Iris pigment epithelial cell (primary cell): ENCODE results near the gene SRD5A3.
"Not testable (repeated sequence)": the region's sequence is repeated elsewhere in the genome, so short reads cannot be mapped to it uniquely, and the experiment has no call there.

Experiments
- DNase-seq: peaks from one replicate; pipeline ENCODE4 v3.0.0-alpha.2; 2011; ENCODE audit warnings: low read depth

The SRD5A3 gene

DNA sequence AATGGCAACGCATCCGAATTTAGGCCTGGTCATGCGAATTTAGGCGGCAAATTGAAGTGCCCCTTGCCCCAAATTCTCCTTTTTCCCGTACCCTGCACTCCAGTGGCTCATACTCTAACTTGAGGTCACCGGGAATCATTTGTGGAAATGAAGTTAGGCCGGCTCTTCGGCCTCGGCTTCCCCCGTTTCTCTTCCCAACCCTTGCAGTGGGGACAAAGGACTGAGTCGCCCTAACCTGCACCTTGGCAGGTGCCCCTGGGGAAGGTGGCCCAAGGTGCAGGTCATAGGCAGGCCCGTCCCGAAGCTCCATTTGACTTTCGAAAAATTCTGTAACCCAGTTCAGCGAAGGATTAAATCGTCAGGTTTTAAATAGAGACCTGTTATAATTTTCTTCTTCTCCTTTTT is 811 bp downstream of the SRD5A3 start:
- DNase-seq: no peak

DNA sequence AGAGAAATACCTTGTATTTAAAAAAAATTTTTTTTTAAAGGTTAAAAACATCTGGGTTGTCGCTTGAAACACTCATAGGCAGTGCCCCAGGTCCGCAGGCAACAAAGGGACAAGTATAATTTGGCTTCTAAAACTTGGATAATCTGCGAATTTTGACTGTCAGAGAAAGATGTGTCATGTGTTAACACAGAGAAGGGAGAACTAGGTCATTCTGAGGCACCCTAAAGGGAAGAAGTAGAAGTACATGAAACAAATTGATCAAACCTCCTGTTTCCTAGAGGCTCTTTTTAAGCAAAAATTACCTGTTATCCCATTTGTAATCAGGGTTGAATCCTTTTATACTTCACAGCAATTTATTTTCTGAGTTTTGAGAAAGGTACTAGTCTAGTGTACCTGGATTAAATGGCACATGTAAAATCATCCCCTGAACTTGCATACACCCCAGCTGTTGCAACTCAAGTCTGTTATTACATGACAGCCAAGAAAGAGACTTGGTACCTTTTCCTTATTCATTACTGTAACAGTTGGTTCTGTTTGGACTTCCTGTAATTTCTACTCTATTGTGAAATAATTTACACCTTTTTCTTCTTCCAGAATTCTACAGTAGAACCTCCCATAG is 1.7 kb downstream of the SRD5A3 start:
- no peak for DNase-seq

DNA sequence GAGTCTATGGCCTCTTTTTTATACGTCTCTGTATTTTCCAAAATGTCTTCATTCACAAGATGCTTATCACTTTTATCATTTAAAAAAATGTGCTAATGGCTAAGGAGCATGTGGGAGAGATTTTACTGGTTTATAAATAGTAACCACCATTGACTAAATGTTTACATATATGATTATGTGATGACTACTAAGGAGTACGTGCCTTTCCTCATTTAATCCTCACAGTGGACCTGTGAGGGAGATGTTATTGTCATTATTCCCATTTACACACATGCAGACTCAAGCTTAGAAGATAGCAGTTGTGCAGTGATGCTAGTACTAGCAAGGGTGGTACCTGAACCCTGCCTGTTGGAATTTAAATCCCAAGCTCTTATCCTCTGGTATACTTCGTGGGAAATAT is 2.4 kb downstream of the SRD5A3 start:
- DNase-seq: peak; percentile 28

DNA sequence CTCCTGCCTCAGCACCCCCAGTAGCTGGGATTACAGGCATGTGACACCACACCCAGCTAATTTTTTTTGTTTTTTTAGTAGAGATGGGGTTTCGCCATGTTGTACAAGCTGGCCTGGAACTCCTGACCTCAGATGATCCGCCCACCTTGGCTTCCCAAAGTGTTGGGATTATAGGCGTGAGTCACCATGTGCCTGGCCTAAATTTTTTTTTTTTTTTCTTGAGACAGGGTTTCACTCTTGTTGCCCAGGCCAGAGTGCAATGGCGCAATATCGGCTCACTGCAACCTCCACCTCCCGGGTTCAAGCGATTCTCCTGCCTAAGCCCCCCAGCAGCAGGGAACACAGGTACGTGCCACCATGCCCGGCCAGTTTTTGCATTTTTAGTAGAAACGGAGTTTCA is 4.8 kb downstream of the SRD5A3 start:
- DNase-seq: peak; percentile 54

DNA sequence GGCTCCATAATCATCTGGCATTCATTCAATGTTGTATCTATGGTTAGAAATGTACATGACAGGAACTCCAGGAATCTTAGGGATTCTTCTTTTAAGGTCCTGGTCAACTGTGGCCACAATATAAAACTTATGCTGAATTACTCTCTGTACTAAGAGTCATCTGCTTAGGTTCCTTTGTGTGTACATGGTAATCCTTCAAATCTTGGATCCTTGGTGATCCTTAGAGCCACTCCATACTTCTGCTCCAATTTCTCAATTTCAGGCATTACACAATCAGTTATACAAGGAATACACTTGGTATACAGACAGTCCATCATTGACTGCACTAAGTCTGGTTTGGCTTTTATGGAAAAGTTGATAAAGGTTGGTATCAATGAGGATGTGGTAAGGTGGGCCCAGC is 5.8 kb downstream of the SRD5A3 start:
- DNase-seq: no peak

DNA sequence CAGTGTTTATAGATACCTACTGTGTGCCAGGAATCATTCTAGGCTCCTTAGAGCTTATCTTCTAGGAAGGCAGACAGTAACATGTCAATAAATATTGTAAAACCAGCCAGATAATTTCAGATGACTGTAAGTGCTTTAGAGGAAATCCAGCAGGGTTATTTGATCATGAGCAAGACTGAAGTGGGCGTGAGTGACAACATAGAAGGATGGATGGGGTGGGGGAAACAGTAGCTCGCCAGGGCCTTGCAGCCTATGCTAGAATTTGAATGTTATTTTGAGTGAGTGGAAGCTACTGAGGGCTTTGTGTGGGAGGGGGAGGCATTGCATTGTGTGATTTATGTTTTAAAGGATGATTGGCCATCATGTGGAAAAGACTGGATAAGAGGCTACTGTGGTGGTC is 6.7 kb downstream of the SRD5A3 start:
- DNase-seq: no peak

DNA sequence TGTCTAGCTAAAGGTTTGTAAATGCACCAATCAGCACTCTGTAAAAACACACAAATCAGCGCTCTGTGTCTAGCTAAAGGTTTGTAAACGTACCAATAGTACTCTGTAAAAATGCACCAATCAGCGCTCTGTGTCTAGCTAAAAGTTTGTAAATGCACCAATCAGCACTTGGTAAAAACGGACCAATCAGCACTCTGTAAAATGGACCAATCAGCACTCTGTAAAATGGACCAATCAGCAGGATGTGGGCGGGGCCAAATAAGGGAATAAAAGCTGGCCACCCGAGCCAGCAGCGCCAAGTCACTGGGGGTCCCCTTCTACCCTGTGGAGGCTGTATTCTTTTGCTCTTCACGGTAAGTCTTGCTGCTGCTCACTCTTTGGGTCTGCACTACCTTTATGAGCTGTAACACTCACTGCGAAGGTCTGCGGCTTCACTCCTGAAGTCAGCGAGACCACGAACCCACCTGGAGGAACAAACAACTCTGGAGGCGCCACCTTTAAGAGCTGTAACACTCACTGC is 7.2 kb downstream of the SRD5A3 start:
- DNase-seq: not testable (repeated sequence)

DNA sequence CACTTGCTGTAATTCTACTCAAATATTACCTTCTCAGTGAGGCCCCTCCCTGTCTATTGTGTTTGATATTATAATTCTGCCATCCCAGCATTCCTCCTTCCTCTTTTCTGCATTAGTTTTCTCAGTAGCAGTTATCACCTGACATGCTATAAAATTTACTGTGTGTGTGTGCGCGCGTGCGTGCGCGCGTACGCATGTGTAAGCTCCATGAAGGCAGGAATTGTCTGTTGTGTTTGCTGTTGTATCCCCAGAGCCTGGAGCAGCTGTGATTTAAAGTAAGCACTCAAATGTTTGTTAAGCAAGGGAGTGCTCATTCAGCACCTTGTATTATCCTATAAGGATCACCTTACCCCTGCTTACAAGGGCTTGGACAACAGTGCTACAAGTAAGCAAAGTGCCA is 8.6 kb downstream of the SRD5A3 start:
- DNase-seq: no peak

DNA sequence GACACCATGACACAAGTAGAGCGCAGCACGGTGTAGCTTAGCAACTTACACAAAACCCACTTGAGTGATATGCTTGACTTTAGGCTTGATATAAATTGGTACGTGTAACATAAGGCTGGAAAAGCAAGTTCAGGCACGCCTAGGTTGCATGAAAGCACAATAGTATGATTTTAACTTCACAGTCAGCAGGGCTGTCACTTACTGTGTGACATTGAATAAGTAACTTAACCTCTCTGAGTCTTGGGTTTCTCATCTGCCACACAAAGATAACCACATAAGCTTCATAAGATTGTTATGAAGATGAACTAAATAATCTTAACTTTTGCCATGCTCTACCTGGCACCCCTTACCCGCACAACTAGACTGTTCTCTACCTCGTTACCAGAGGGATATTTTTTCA is 9.5 kb downstream of the SRD5A3 start:
- DNase-seq: no peak

DNA sequence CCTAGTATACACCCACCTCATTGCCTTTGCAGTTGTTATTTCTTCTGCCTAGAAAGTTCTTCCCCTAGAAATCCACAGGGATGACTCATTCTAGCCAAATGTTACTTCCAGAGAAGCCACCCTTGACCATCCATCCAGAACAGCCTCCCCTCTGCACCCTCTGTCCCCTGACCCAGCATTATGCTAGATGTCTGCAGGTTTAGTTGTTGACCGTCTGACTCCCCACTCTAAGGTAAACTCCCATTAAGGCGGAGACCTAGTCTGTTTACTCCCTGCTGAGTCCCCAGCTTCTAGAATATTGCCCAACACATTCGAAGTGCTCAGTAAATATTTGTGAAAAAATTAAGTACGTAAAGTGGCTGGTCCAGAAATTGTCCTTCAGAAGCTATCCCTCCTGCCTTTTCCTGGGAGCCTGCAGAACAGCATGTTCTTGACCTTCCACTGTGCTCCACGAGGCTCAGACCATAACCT is 11.0 kb downstream of the SRD5A3 start:
- DNase-seq: peak; percentile 55

DNA sequence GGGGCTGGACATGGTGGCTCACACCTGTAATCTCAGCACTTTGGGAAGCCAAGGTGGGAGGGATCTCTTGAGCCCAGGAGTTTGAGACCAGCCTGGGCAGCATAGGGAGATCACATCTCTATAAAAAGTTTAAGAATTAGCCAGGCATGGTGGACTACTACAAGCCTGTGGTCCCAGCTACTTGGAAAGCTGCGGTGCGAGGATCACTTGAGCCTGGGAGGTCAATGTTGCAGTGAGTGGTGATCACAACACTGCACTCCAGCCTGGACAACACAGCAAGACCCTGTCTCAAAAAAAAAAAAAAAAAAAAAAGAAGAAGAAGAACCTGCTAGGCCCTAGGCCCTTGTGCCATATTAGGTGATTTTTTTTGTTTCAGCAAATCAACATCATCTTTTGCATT is 12.2 kb downstream of the SRD5A3 start:
- no peak for DNase-seq

DNA sequence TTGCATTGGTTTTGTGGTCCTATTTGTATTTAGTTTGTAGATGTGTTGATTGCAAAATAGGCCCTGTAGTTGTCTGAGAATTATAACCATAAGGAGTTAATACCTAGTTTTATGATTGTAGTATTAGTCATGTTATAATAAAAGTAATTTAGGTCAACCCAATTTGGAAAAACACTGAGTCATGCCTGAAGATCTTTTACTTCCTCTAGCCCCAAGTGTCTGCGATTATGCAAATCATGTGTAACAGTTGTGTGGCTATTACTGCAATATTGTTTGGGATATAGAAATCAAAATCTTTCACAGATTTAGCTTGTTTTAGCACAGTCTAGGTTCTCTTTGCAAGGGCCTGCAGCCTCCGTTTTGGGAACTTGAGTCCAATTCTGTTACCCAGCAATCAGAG is 12.6 kb downstream of the SRD5A3 start:
- DNase-seq: peak; percentile 88

DNA sequence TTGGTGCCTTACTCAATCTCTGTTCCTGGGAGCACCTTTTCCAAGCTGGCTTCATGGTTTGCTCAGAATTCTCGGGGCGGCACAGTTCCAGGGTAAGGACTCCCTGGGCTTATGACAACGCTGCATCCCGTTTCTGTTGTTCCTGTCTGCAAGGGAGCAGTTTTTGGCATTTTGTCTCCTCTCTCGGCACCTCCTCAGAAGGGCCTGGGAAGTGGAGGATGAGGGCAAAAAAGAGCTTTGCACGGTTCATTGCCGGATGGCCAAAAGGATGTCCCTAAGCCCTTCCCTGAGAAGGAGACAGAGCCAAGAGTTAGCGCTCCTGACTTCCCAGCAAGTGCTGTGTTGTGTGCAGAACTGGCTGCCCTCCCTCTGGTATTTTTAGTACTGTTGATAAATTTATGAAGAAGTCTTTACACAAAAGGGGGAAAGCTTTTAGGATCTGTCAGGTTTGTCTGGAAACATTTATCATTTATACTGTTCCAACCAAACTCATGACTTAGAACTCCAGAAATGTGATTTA is 13.4 kb downstream of the SRD5A3 start:
- DNase-seq: no peak

DNA sequence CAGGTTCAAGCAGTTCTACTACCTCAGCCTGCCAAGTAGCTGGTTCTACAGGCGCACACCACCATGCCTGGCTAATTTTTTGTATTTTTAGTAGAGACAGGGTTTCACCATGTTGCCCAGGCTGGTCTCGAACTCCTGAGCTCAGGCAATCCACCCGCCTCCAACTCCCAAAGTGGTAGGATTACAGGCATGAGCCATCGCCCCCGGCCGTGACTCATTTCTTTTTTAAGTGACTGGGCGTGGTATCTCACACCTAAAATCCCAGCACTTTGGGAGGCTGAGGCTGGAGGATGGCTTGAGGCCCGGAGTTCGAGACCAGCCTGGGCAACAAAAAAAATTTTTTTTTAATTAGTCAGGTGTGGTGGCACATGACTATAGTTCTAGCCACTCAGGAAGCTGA is 16.9 kb downstream of the SRD5A3 start:
- DNase-seq: not testable (repeated sequence)

DNA sequence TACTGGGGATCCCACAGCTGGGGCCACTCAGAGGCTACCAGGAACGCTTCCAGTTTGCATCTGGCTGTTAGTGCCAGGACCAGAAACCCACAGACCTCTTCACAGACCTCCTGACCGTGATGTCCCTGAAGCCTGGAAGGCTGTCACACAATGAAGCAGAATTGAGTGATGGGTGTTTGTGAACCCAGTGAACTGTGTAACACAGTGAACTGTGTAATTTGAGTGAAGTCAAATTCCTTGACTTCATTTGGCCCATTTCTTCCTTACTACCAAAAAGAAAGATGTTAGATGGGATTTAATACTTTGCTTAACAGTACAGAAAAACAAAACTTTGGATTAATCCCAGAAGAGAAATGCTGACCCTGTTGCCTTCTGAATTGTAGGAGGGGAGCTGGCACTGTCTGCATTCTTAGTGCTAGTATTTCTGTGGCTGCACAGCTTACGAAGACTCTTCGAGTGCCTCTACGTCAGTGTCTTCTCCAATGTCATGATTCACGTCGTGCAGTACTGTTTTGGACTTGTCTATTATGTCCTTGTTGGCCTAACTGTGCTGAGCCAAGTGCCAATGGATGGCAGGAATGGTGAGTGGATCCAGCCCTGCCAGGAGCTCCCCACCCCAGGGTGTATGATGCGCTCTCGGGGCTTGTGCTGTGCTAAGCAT is 17.8 kb downstream of the SRD5A3 start:
- DNase-seq: no peak

DNA sequence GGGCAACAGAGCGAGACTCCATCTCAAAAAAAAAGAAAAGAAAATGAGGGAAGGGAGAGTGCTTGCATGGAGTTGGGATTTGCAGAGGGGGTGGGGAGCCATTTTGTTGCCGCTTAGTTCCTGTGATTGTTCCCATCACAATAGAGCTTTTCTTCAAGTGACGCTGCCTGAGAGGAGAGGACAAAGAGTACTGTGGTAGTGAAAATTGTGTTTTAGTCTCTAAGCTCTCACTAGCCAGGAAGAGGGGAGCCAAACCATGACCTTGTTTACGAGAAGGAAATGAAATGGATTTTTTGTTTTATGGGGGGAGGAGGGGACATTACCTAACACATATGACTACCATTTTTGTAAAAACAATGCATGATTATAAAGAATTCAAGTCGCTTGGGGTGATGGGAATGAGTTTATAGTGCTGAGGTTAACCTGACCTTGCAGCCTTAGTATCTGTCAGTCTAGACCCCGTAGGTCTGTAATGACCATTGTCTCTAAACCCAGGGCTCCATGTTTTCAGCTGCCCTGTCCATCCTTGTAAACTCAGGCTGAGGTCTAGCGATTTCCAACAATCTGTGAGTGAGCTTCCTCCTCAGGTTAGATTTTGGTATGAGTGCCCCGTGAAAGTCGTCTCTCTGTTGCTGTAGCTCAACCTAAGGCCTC is 18.8 kb downstream of the SRD5A3 start:
- DNase-seq: no peak

DNA sequence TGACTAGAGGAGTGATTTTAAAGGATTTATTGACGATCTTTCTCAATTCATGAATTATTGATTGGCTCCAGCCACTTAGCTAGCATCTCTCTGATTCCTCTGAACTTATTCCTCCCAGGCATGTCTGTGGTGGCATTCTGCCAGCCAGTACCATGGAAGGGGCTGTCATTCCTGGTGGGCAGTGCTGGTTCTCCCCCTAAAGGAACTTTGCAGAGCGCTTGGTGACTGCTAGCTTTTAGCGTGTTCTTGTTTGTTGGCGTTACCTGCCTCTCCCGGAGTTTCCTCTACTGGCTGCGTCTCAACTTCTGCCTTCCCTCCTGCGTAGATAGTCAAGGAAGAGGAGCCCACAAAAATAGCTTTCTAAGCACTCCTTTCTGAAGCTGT is 19.3 kb downstream of the SRD5A3 start:
- no peak for DNase-seq

DNA sequence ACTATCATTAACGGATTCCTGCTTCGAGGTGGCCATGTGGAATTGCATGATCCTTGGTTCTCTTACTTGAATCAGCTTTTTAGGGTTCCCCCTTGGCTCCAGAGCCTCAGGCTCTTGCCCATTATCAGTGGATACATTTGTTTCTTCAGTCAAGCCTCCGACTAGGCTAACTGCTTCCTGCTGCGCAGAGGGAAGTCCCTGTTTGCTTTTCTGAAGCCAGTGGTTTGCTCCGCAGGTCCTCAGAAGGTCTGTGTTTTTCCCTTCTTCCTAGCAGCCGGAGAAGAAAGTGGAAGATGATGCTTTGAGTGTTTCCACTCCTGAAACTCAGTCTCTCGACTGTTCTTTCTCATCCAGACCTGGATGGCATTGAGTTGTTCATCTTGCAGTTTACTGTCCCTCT is 20.6 kb downstream of the SRD5A3 start:
- no peak for DNase-seq

DNA sequence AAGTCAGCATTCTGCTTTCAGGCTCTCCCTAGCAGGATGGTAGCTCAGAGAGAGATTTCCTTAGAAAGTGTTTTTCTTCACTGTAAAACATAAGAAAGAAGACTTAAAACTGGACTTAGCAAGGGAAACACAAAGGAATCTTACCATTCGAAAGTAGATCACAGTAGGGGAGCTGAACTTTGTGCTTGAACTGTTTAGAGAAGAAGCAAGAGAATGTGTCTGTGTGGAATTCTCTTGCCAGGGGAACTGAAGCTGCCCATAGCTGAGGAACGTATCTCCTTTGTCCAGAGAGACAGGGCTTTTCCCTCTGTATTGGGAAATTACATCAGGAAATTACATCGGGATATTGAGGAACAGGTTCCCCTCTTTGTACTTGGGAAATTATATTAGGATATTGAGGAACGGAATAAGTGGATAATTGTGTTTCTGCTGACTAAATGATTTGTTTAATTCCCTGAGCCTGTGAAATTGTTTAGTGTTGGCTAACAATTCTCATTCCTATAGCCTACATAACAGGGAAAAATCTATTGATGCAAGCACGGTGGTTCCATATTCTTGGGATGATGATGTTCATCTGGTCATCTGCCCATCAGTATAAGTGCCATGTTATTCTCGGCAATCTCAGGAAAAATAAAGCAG is 21.2 kb downstream of the SRD5A3 start:
- DNase-seq: peak; percentile 34

DNA sequence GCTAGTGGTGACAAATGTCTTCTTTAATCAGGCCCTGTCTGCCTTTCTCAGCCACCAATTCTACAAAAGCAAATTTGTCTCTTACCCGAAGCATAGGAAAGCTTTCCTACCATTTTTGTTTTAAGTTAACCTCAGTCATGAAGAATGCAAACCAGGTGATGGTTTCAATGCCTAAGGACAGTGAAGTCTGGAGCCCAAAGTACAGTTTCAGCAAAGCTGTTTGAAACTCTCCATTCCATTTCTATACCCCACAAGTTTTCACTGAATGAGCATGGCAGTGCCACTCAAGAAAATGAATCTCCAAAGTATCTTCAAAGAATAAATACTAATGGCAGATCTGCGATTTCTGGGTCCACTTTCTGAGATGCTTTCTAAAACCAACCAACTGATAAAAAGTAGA is 23.9 kb downstream of the SRD5A3 start:
- no peak for DNase-seq

DNA sequence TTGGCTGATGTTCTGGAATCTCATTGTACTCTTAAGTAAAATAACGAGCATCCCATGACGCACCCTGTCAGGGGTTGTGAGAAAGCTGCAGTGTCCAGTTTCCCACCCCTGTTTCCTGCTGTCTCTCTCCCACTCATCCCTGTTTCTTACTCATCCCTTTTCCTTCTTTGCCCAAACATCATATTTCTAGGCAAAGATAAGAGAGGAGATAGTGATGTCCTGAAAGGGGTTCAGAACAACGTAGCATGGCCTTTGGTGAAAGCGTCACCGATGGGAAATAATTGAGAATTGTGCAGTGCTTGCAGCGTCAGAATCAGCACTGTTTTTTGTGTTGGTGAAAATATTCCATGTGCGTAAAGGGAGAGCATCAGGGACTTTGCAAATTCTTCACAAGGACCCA is 26.2 kb downstream of the SRD5A3 start:
- DNase-seq: peak; percentile 49

DNA sequence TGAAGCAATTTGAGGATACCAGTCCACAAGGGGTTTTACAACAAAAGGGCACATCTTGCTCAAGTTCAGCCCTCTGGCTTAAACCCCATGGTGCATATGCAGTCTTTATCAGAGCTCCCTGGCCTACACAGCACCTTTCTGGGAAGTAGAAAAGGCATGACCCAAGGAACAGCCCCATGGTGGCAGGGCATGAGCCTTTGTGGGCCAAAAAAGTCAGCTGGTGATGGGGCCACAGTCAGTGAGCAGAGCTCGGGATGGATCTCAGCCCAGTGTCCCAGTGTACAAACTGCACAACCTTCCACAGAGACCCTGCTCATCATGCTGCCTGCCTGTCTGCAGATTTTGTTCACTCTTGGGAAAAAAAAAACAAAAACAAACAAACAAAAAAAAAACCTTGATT is 27.4 kb downstream of the SRD5A3 start:
- no peak for DNase-seq

DNA sequence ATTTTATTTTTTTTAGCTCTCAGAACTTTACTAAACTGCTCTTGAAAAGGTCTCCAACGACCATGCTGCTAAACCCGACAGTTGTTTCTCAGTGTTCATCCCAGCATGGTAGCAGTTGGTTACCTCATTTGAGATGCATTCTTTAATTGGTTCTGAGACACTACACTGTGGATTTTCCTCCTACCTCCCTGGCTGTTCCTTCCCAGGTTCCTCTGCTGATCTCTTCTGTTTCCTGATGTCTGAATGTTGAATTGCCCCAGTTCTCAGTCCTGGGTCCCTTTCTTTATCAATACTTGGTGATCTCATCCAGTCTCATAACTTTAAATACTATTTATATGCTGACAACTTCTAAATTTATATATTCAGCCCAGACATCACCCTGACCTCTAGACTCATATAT is 30.7 kb downstream of the SRD5A3 start:
- no peak for DNase-seq
